Cortex of kidney (tissue), 1 donor: Measurements from ENCODE around the gene CFDP1.

Experiments used
- DNase-seq: peaks from one replicate; lab custom pipeline; 2025; lab: John Stamatoyannopoulos, UW

CFDP1 gene

GRCh38 chr16:75406943-75407342 is 26.4 kb downstream of the CFDP1 start:
- DNase-seq: no peak

- no peak for DNase-seq
These were observed 30.4 kb downstream of the CFDP1 start for GRCh38 chr16:75402821-75403475.

GRCh38 chr16:75402159-75402820 is 31.0 kb downstream of the CFDP1 start:
- DNase-seq: no peak

DNA sequence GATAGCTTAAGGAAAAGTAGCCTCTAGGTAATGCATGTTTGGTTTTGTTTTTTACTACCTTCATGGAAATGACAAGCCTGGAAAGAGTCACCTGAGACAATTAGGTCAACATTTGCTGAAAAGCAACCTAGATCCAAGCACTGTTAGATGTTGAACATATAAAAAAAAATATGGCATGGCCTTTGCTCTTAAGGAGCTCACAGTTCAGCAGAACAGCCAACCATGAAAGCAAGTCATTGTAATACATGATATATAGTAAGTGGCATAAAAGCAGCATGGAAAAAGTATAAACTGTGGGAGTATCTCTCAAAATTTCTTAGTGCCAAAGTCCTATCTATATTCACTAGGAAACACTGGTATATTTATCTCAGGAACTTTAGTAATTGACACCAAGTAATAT is 31.6 kb downstream of the CFDP1 start:
- no peak for DNase-seq

- no peak for DNase-seq
These were observed 35.0 kb downstream of the CFDP1 start for GRCh38 chr16:75398333-75398732.

DNA sequence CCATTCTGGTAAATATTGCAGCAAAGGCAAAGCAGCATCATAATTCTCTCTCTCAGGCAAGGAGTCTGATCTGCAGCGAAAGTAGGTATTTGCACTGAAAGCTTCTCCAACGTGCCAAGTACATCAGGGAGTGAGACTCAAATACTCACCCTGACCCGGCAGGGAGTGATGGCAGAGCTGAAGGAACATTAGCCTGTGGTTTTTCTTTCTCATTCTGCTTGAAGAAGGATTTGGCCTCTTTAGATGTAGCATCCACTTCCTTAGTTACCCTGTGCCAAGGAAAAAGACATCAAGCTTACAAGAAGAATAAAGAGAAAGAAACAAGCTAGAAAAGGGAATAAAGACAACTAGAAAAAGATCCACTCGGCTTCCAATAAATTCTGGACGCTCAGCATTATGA is 38.4 kb downstream of the CFDP1 start:
- no peak for DNase-seq

- no peak for DNase-seq
These were observed 40.4 kb downstream of the CFDP1 start for GRCh38 chr16:75392906-75393305.

- DNase-seq: no peak
These were observed 42.2 kb downstream of the CFDP1 start for GRCh38 chr16:75390926-75391653.

- no peak for DNase-seq
These were observed 44.1 kb downstream of the CFDP1 start for GRCh38 chr16:75389096-75389690.

DNA sequence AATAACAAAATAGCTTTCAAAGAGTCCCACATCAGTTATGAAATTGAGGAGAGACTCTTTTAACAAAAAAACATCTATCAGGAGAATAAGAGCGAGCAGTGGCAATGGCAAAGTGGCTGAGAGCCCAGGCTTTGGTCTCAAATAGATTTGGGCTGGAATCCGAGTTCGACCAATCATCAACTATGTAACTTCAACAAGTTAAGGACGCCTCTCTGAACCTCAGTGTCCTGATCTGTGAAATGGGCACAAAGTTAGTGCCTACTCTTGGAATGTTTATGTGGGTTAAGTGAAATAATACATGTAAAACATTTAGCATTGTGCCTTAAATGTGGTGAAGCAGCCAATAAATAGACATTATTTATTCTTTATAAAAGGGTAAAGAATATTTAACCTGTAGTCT is 45.4 kb downstream of the CFDP1 start:
- no peak for DNase-seq

DNA sequence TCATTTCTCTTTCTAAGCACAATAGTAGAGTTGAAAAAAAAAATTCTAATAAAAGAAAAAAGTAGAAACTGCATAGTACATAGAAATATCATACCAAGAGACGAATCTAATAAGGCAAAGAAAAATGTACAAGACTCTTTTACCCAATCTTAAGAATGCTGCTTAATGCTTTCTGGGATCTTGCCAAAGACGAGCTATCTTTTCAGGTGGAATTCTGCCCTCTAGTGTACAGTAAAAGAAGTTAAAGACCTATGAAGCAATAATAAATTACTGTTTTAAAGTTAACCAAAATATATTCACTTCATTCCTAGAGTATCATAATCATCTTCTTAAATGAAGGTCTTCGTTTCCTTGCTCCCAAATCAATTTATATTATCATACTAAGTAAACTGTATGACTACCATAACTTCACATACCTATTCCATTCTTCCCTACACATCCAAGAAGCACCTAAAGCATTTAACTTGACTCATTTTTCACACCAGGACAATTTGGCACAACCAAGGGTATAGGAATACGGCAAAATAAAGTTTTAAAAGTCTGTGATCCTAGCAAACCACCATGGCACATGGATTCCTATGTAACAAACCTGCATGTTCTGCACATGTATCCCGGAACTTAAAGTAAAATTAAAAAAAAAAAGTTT is 47.7 kb downstream of the CFDP1 start:
- no peak for DNase-seq

DNA sequence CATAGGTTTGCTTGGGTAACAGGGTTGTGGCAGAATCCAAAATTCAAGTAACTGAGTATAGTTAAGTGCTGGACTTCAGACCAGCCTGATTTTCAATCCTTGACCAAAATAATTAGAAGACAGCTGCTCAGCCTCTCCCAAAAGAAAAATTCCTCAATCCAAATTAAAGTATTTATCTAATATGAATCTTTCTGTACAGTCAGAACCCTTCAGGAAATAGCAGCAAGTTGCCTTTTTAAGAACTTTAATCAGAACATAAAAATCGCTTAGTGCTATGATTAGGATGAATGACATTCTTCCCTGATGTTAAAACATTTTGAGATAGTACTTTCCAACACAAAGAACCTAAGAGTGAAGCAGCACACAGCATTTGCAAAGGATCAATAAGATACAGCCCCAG is 50.2 kb downstream of the CFDP1 start:
- DNase-seq: no peak

DNA sequence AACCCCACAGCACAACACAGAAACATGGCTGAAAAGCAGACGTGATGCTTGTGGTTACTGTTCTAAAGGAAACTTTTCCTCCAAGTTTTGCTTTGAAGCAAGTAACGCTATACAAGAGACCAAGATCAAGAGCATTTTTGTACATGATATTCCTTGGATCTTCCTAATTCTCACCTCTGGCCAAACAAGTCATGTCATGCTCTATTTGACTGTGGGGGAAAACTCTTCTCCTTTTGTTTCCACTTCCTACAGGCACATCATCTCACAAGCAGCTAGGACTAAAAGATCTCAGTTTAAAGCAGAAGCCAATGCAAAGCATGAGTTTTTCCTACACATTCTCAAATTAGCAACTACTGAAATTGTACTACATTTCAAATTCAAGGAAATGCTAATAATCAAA is 50.7 kb downstream of the CFDP1 start:
- DNase-seq: no peak

DNA sequence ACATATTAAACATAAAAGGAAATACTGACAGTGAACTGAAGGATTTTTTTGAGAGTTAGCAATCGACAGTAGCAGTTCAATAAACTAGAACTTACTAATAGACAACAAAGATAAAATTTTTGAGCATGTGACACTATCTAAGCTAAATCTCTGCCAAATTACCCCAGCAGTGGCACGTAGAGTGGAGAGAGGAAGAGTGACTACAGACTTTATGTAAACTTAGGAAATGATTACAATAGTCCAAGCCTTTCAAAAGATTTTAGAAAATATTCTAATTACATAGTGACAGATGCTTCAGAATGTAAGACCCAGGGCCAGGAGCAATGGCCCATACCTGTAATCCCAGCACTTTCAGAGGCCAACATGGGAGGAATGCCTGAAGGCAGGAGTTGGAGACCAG is 52.4 kb downstream of the CFDP1 start:
- DNase-seq: no peak

DNA sequence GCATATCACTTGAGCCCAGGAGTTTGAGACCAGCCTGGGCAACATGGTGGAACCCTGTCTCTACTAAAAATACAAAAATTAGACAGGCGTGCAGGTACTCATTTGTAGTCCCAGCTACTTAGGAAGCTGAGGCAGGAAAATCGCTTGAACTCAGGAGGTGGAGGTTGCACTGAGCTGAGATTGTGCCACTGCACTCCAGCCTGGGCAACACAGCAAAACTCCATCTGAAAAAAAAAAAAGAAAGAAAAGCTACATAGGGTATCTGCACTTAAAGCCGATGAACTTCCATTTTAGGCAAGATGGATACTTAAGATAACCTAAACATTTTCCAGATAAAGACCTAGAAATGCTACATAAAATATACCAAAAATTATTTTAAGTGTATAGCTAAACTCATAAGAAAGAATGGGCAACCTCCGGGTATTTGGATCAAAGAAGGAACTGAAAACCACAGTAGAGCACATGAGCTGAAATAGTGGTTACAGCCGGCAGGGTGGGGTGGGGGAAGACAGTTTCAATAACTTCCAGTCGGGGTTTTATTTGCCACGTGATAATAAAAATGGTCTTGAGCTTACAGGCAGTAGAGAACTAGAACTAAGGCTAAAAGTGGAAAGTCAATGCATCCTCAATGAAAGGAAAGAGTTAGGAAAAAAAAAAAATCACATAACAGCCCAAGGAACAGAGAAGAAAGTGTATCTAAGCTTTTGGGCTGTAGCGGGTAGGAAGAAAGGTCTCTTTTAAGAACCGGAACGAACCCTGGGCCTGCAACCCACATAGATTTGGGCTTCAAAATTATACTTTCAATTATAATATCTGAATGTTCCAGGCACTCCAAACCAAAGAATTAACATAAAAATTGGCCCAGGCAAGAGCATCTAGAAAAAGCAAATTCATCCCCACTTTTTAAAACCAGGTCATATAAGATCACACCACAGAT is 53.1 kb downstream of the CFDP1 start:
- no peak for DNase-seq

DNA sequence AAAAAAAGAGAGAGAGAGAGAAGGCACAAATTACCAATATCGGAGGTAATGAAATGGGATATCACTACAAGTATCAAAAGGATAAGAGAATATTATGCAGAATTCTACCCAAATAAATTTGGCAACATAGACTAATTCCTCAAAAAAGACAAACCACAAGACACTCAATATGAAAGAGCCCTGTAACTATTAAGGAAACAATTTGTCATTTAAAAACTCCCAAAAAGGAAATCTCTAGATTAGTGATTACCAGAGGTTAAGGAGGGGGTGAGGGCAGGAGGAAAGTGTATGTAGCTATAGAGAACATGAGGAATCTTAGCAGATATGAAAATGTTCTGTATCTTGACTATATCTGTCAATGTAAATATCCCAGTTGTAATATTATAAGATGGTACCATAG is 54.0 kb downstream of the CFDP1 start:
- DNase-seq: no peak

DNA sequence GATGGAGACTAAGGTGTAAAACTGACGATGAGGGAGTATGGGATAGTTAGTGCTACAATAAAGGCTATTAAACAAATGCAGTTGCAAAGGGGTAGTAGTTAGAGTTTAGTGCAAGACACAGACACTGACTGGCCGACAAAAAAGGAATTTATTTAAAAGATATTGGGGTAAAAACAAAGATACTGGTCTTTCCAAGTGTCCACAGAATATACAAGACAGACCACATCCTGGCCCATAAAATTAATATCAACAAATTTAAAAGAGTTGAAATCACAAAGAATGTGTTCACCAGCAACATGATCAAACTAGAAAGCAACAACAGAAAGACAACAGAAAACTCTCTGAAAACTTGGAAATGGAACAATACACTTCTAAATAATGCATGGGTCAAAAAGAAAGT is 54.7 kb downstream of the CFDP1 start:
- no peak for DNase-seq

DNA sequence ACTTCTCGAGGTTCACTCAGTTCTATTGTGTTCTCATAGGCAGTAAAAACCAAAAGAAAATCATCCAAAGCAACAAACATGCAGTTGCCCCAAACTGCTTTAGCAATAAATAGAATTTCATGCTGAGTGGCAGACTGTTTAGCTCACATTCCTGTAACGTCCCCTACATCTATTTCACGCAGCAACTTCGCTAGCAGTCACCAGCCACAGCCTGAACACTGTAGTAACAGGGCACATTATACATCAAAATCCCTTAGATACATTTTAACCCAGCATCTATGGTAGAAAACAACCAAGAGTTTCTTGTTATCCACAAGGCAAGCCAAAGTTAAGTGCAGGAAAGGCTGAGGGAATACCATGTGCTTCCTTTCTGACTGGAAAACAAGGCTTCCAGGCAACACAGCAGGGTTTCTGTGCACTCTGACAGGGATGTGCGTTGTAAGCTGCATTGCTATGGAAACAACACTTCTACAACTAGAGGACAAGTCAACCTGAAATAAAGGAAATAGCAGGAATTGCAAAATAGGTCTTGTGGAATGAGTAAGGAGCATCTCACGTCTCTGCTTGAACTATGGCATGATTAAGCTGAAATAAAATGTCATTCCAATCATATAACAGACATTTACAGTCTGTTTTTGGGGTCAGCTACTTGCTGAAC is 55.4 kb downstream of the CFDP1 start:
- no peak for DNase-seq

GRCh38 chr16:75376475-75377161 is 56.7 kb downstream of the CFDP1 start:
- DNase-seq: no peak

- no peak for DNase-seq
These were observed 58.9 kb downstream of the CFDP1 start for GRCh38 chr16:75374388-75374787.
